ENCODE measurements around the gene GAGE12C. TPM values are rescaled to one million over a fixed set of nuclear protein-coding genes. Genes with fewer than 3 reads are reported as not detected.
"Not testable (repeated sequence)": the region's sequence is repeated elsewhere in the genome, so short reads cannot be mapped to it uniquely, and the experiment has no call there.

The GAGE12C gene, protein sequence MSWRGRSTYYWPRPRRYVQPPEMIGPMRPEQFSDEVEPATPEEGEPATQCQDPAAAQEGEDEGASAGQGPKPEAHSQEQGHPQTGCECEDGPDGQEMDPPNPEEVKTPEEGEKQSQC
- polyA plus RNA-seq (2013, experiment 1 of 4) = not detected
- not detected for polyA plus RNA-seq (2013, experiment 2 of 4)
- not detected for polyA plus RNA-seq (2013, experiment 3 of 4)
- polyA plus RNA-seq (2013, experiment 4 of 4) = not detected

DNA sequence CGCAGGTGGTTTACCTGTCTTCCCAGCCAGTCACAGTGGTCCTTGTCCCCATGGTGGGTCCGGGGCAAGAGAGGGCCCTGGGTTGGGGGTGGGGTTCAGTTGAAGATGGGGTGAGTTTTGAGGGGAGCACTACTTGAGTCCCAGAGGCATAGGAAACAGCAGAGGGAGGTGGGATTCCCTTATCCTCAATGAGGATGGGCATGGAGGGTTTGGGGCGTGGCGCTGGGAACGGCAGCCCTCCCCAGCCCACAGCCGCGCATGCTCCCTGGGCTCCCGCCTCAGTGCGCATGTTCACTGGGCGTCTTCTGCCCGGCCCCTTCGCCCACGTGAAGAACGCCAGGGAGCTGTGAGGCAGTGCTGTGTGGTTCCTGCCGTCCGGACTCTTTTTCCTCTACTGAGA lies at the start of gene GAGE12C:
Gene GAGE12C, plus strand, starts transcription at position 301 of the 400 bp plus-strand sequence. CDS start 1,155 bp downstream, outside the sequence.
- WGBS, 2 experiments = no CpG with 5 or more reads among the region's 16 CpGs

DNA sequence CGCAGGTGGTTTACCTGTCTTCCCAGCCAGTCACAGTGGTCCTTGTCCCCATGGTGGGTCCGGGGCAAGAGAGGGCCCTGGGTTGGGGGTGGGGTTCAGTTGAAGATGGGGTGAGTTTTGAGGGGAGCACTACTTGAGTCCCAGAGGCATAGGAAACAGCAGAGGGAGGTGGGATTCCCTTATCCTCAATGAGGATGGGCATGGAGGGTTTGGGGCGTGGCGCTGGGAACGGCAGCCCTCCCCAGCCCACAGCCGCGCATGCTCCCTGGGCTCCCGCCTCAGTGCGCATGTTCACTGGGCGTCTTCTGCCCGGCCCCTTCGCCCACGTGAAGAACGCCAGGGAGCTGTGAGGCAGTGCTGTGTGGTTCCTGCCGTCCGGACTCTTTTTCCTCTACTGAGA lies 9.5 kb downstream of the GAGE12C start, which contains the start of gene GAGE12D:
Gene GAGE12D, plus strand, starts transcription at position 301 of the 400 bp plus-strand sequence. CDS start 1,155 bp downstream, outside the sequence.
- no CpG with 5 or more reads among the region's 16 CpGs for WGBS, 2 experiments
- not testable (repeated sequence) for H3K36me3 ChIP-seq (ENCODE audit: control insufficient read depth, insufficient read depth, low read length); H3K4me3 ChIP-seq (ENCODE audit: insufficient read depth, low read depth, low read length)

More for the DNA sequence above, at the start of gene GAGE12C:
- not testable (repeated sequence) for H3K36me3 ChIP-seq (ENCODE audit: control insufficient read depth, insufficient read depth, low read length); H3K9me3 ChIP-seq (ENCODE audit: control insufficient read depth, low read length); H3K27me3 ChIP-seq (ENCODE audit: control insufficient read depth, insufficient read depth, low read length, poor library complexity, severe bottlenecking); H3K4me3 ChIP-seq (ENCODE audit: insufficient read depth, low read depth, low read length); H3K4me1 ChIP-seq (ENCODE audit: control insufficient read depth, insufficient read depth, low read length); H3K27ac ChIP-seq (ENCODE audit: insufficient read depth, low read depth, low read length, poor library complexity, severe bottlenecking)

DNA sequence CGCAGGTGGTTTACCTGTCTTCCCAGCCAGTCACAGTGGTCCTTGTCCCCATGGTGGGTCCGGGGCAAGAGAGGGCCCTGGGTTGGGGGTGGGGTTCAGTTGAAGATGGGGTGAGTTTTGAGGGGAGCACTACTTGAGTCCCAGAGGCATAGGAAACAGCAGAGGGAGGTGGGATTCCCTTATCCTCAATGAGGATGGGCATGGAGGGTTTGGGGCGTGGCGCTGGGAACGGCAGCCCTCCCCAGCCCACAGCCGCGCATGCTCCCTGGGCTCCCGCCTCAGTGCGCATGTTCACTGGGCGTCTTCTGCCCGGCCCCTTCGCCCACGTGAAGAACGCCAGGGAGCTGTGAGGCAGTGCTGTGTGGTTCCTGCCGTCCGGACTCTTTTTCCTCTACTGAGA lies 19.0 kb downstream of the GAGE12C start, which contains the start of gene GAGE12E:
Gene GAGE12E, plus strand, starts transcription at position 301 of the 400 bp plus-strand sequence. CDS start 1,155 bp downstream, outside the sequence.
- not testable (repeated sequence) for H3K27ac ChIP-seq (ENCODE audit: insufficient read depth, low read depth, low read length, poor library complexity, severe bottlenecking); H3K4me3 ChIP-seq (ENCODE audit: insufficient read depth, low read depth, low read length); H3K27me3 ChIP-seq (ENCODE audit: control insufficient read depth, insufficient read depth, low read length, poor library complexity, severe bottlenecking); H3K9me3 ChIP-seq (ENCODE audit: control insufficient read depth, low read length); H3K4me1 ChIP-seq (ENCODE audit: control insufficient read depth, insufficient read depth, low read length); H3K36me3 ChIP-seq (ENCODE audit: control insufficient read depth, insufficient read depth, low read length)
- no CpG with 5 or more reads among the region's 16 CpGs for WGBS, 2 experiments

More for the DNA sequence above, 9.5 kb downstream of the GAGE12C start, which contains the start of gene GAGE12D:
- H3K27me3 ChIP-seq (ENCODE audit: control insufficient read depth, insufficient read depth, low read length, poor library complexity, severe bottlenecking); H3K9me3 ChIP-seq (ENCODE audit: control insufficient read depth, low read length); H3K4me1 ChIP-seq (ENCODE audit: control insufficient read depth, insufficient read depth, low read length); H3K27ac ChIP-seq (ENCODE audit: insufficient read depth, low read depth, low read length, poor library complexity, severe bottlenecking): not testable (repeated sequence)

DNA sequence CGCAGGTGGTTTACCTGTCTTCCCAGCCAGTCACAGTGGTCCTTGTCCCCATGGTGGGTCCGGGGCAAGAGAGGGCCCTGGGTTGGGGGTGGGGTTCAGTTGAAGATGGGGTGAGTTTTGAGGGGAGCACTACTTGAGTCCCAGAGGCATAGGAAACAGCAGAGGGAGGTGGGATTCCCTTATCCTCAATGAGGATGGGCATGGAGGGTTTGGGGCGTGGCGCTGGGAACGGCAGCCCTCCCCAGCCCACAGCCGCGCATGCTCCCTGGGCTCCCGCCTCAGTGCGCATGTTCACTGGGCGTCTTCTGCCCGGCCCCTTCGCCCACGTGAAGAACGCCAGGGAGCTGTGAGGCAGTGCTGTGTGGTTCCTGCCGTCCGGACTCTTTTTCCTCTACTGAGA lies 28.6 kb downstream of the GAGE12C start, which contains the start of gene GAGE12F:
Gene GAGE12F, plus strand, starts transcription at position 301 of the 400 bp plus-strand sequence. CDS start 1,155 bp downstream, outside the sequence.
- H3K27ac ChIP-seq (ENCODE audit: insufficient read depth, low read depth, low read length, poor library complexity, severe bottlenecking); H3K27me3 ChIP-seq (ENCODE audit: control insufficient read depth, insufficient read depth, low read length, poor library complexity, severe bottlenecking); H3K4me1 ChIP-seq (ENCODE audit: control insufficient read depth, insufficient read depth, low read length); H3K36me3 ChIP-seq (ENCODE audit: control insufficient read depth, insufficient read depth, low read length); H3K9me3 ChIP-seq (ENCODE audit: control insufficient read depth, low read length); H3K4me3 ChIP-seq (ENCODE audit: insufficient read depth, low read depth, low read length): not testable (repeated sequence)
- WGBS, 2 experiments = no CpG with 5 or more reads among the region's 16 CpGs

DNA sequence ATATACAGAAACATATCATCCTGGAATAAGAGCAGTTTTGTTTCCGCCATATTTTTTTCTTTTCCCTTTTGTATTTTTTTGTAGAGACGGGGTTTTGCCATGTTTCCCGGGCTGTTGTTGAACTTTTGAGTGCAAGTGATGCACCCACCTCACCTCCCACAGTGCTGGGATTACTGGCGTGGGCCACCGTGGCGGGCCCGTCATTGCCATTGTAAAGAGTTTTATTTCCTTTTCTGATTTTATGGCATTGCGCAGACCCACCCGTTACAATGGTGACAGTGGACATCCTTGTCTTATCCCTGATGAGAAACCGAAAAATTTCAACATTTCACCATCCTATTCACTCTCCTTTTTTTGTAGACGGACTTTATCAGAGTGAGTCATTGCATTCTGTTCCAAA lies 36.8 kb downstream of the GAGE12C start:
- not testable (repeated sequence) for H3K27ac ChIP-seq (ENCODE audit: insufficient read depth, low read depth, low read length, poor library complexity, severe bottlenecking); H3K9me3 ChIP-seq (ENCODE audit: control insufficient read depth, low read length); H3K36me3 ChIP-seq (ENCODE audit: control insufficient read depth, insufficient read depth, low read length); H3K4me3 ChIP-seq (ENCODE audit: insufficient read depth, low read depth, low read length); H3K27me3 ChIP-seq (ENCODE audit: control insufficient read depth, insufficient read depth, low read length, poor library complexity, severe bottlenecking); H3K4me1 ChIP-seq (ENCODE audit: control insufficient read depth, insufficient read depth, low read length)
- no CpG with 5 or more reads among the region's 11 CpGs for WGBS, 2 experiments

DNA sequence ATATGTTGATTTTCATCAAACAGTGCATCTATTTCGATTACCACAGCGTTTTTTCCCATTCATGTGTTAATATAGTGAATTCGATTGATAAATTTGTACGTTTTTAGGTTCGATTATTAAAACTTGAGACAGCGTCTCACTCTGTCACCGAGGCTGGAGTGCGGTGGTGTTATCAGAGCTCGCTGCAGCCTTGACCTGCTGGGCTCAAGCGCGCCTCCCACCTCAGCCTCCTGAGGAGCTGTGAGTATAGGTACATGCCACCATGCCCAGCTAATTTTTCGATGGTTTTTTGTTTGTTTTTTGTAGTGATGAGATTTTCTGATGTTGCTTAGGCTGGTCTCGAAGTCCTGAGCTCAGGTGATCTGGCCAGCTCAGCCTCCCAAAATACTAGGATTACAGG lies 37.2 kb downstream of the GAGE12C start:
- not testable (repeated sequence) for H3K27me3 ChIP-seq (ENCODE audit: control insufficient read depth, insufficient read depth, low read length, poor library complexity, severe bottlenecking); H3K9me3 ChIP-seq (ENCODE audit: control insufficient read depth, low read length); H3K4me1 ChIP-seq (ENCODE audit: control insufficient read depth, insufficient read depth, low read length); H3K27ac ChIP-seq (ENCODE audit: insufficient read depth, low read depth, low read length, poor library complexity, severe bottlenecking); H3K4me3 ChIP-seq (ENCODE audit: insufficient read depth, low read depth, low read length); H3K36me3 ChIP-seq (ENCODE audit: control insufficient read depth, insufficient read depth, low read length)
- 93 to 96% methylated on average over 6 to 7 of the region's 13 CpGs for WGBS, 2 experiments

DNA sequence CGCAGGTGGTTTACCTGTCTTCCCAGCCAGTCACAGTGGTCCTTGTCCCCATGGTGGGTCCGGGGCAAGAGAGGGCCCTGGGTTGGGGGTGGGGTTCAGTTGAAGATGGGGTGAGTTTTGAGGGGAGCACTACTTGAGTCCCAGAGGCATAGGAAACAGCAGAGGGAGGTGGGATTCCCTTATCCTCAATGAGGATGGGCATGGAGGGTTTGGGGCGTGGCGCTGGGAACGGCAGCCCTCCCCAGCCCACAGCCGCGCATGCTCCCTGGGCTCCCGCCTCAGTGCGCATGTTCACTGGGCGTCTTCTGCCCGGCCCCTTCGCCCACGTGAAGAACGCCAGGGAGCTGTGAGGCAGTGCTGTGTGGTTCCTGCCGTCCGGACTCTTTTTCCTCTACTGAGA lies 38.1 kb downstream of the GAGE12C start, which contains the start of gene GAGE12G:
Gene GAGE12G, plus strand, starts transcription at position 301 of the 400 bp plus-strand sequence. CDS start 1,155 bp downstream, outside the sequence.
- no CpG with 5 or more reads among the region's 16 CpGs for WGBS, 2 experiments
- not testable (repeated sequence) for H3K9me3 ChIP-seq (ENCODE audit: control insufficient read depth, low read length); H3K4me1 ChIP-seq (ENCODE audit: control insufficient read depth, insufficient read depth, low read length); H3K36me3 ChIP-seq (ENCODE audit: control insufficient read depth, insufficient read depth, low read length); H3K27me3 ChIP-seq (ENCODE audit: control insufficient read depth, insufficient read depth, low read length, poor library complexity, severe bottlenecking); H3K4me3 ChIP-seq (ENCODE audit: insufficient read depth, low read depth, low read length); H3K27ac ChIP-seq (ENCODE audit: insufficient read depth, low read depth, low read length, poor library complexity, severe bottlenecking)

DNA sequence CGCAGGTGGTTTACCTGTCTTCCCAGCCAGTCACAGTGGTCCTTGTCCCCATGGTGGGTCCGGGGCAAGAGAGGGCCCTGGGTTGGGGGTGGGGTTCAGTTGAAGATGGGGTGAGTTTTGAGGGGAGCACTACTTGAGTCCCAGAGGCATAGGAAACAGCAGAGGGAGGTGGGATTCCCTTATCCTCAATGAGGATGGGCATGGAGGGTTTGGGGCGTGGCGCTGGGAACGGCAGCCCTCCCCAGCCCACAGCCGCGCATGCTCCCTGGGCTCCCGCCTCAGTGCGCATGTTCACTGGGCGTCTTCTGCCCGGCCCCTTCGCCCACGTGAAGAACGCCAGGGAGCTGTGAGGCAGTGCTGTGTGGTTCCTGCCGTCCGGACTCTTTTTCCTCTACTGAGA lies 47.7 kb downstream of the GAGE12C start, which contains the start of gene GAGE12H:
Gene GAGE12H, plus strand, starts transcription at position 301 of the 400 bp plus-strand sequence. CDS start 1,155 bp downstream, outside the sequence.
- not testable (repeated sequence) for H3K36me3 ChIP-seq (ENCODE audit: control insufficient read depth, insufficient read depth, low read length); H3K4me3 ChIP-seq (ENCODE audit: insufficient read depth, low read depth, low read length); H3K27ac ChIP-seq (ENCODE audit: insufficient read depth, low read depth, low read length, poor library complexity, severe bottlenecking); H3K4me1 ChIP-seq (ENCODE audit: control insufficient read depth, insufficient read depth, low read length); H3K27me3 ChIP-seq (ENCODE audit: control insufficient read depth, insufficient read depth, low read length, poor library complexity, severe bottlenecking); H3K9me3 ChIP-seq (ENCODE audit: control insufficient read depth, low read length)
- no CpG with 5 or more reads among the region's 16 CpGs for WGBS, 2 experiments
